ENCODE results near the gene LRMDA. TPM values are rescaled to one million over a fixed set of nuclear protein-coding genes. Genes with fewer than 3 reads are reported as not detected.
A peak's percentile ranks its signal among the peaks of the same experiment; 100 is the strongest.

Gene LRMDA
- total RNA-seq, 1 donor from 2014 or later: 0.96 TPM

DNA sequence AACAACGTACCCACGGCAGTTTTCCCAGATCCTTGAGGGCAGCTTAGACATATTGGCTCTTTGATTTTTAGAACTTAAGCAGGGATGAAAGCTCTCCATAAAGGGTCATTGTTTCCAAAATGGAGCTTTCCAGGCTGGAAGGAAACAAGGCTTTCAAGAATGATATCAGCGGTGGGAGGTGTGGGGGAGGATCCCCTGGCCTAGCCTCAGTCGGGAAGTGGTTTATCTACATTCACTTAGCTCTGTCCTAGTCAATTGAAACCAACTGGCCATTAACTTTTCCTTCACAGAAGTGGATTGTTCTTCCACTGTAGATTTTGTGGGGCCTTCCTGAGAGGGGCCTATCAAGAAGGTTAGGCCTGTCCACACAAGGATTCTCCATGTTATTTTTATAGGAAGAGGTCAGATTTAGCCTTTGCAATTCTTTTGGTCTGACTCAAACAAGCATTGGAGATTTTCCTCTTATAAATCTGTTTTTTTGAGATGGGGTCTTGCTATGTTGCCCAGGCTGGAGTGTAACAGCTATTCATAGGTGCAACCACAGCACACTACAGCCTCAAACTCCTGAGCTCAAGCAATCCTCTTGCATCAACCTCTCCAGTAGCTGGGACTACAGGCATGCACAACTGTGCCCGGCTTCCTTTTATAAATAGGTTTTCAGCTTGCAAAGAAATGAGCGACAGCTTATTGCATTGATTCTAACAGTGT is 343.5 kb downstream of the LRMDA start:
- Histone ChIP-seq H3K9me3 (no peaks in the 10 kb centered on the region), H3K27ac (no peak overlapping the region), H3K4me1 (peaks cover 0 to 33% of the 10 kb centered on the region in 2 donors), H3K27me3 (no peaks in the 10 kb centered on the region), H3K4me3 (no peak overlapping the region), H3K36me3 (no peaks in the 10 kb centered on the region)
- DNase-seq (ENCODE audit: low spot score in 2 of 2): no peak
- TF ChIP-seq, protein P1, sequence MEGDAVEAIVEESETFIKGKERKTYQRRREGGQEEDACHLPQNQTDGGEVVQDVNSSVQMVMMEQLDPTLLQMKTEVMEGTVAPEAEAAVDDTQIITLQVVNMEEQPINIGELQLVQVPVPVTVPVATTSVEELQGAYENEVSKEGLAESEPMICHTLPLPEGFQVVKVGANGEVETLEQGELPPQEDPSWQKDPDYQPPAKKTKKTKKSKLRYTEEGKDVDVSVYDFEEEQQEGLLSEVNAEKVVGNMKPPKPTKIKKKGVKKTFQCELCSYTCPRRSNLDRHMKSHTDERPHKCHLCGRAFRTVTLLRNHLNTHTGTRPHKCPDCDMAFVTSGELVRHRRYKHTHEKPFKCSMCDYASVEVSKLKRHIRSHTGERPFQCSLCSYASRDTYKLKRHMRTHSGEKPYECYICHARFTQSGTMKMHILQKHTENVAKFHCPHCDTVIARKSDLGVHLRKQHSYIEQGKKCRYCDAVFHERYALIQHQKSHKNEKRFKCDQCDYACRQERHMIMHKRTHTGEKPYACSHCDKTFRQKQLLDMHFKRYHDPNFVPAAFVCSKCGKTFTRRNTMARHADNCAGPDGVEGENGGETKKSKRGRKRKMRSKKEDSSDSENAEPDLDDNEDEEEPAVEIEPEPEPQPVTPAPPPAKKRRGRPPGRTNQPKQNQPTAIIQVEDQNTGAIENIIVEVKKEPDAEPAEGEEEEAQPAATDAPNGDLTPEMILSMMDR (IDR thresholded peaks at IDR 0.05): no peak
- intact Hi-C loops (cut with DNase I): no loop called here

DNA sequence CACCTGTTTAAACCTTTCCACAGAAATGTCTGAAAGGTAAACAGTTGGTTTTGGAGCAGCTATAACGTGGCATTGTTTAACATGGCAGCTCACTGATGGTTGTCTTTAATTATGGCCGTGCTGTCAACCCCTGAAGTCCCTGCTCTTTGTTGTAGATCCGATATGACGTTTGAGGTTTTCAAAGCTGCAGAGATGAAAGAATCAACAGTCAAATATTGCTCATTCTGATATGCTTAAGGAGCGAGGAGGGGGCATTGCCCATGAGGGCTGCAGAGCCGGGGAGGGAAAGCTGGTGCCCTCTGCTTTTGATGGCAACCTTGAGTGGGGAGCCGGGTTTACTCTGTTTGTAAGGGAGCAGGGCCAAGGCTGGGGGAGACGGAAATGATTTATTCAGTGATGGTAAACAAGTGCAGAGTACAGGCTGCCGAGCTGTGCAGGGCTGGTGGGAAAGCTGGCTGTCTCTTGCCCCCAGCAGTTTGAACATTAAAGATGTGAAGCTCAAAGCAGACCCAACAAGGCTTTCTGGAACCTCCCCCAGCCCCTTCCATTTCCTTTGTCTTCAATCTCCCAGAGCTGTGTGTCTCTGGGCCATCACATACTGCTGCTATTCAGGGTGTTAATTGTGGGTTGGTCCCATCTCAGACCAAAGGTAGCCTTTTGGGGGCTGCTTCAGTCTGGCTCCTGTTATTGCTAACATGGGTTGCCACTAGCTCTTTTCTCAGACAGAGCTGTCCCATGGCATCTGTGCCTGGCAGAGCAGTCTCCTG is 345.5 kb downstream of the LRMDA start:
- H3K36me3 ChIP-seq: no peaks in the 10 kb centered on the region
- no peak overlapping the region for H3K4me3 ChIP-seq
- peaks cover 0 to 33% of the 10 kb centered on the region in 2 donors for H3K4me1 ChIP-seq
- intact Hi-C loops (cut with DNase I): no loop called here
- H3K9me3 ChIP-seq: no peaks in the 10 kb centered on the region
- no peak for DNase-seq (ENCODE audit: low spot score in 2 of 2)
- H3K27ac ChIP-seq: peak overlapping the region in 1 of 2 donors; percentile 3
- no peaks in the 10 kb centered on the region for H3K27me3 ChIP-seq
- TF ChIP-seq, protein P1 (IDR thresholded peaks at IDR 0.05): no peak

DNA sequence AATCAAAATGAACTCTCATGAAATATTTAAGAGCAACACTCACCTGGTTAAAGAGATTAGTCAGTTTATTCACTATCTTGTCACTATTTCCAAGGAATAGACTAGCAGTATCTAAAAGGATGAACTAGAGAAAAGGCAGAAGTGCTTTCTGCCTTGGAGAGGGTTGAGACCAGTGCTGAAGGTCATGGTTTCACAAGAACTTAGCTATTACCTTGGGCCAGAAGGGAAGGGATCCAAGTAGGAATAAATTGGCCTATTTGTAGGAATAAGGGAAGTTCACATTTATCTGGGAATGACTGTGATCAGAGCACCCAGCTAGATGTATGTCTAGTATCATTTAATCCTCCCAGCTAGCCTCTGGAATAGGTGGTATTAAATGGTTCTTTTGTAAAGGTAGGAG is 347.2 kb downstream of the LRMDA start:
- Histone ChIP-seq H3K36me3 (no peaks in the 10 kb centered on the region), H3K4me3 (no peak overlapping the region), H3K27ac (peak overlapping the region; percentile 3 to 44), H3K9me3 (no peaks in the 10 kb centered on the region), H3K4me1 (peaks cover 0 to 34% of the 10 kb centered on the region in 2 donors), H3K27me3 (no peaks in the 10 kb centered on the region)
- no peak for DNase-seq (ENCODE audit: low spot score in 2 of 2)
- TF ChIP-seq, protein P1 (IDR thresholded peaks at IDR 0.05): no peak
- intact Hi-C loops (cut with DNase I): no loop called here

- Histone ChIP-seq H3K27ac (peak overlapping the region; percentile 3 to 44), H3K4me3 (no peak overlapping the region), H3K4me1 (peaks cover 0 to 31% of the 10 kb centered on the region in 2 donors), H3K9me3 (no peaks in the 10 kb centered on the region), H3K36me3 (no peaks in the 10 kb centered on the region), H3K27me3 (no peaks in the 10 kb centered on the region)
- TF ChIP-seq, protein P1 (IDR thresholded peaks at IDR 0.05): no peak
- intact Hi-C loops (cut with DNase I): no loop called here
- DNase-seq (ENCODE audit: low spot score in 2 of 2): no peak
Observed at GRCh38 chr10:75779276-75779675, 347.9 kb downstream of the LRMDA start.

DNA sequence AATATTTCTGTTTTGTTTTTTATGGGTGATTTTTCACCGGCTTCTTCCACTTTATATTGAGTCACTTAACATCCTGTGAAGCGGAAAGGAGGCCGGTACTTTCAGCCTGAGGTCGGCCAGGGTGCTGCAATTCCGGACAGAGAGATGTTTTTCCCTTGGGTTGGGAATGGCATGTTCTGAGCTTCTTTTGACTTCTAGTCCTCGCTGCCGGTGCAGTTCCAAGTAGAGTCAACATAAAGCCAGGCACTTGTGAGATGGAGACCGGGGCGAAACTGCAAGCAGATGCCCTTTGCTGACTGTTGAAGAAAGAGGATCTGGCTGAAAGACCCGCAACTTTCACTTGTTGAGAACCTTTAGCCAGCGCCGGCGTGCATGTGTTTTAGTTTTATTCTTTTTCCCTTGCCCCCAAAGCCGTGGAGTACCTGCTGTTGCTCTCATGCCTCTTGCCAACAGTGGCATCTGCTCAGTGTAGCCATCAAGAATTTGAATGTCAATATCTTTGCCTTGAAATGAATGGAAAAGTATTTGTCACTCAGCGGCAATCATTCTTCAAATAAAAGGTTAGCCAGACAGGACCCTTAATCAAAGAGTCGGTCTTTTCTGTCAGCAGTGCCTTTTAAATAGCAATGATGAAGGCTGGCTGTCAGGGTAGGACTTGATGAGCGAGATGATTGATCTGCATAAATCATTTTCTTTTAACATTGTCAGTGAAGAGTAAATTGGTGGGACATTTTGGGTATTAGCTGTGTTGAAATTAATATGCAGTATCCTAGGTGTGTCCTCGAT is 351.2 kb downstream of the LRMDA start:
- no peak for DNase-seq (ENCODE audit: low spot score in 2 of 2)
- TF ChIP-seq, protein P1 (IDR thresholded peaks at IDR 0.05): no peak

More for the DNA sequence above, 351.2 kb downstream of the LRMDA start:
- H3K36me3 ChIP-seq: no peaks in the 10 kb centered on the region
- no peak overlapping the region for H3K27ac ChIP-seq
- peak overlapping the region in 1 of 2 donors; percentile 34 for H3K4me3 ChIP-seq
- peaks cover 0 to 17% of the 10 kb centered on the region in 2 donors for H3K4me1 ChIP-seq
- no peaks in the 10 kb centered on the region for H3K27me3 ChIP-seq
- intact Hi-C loops (cut with DNase I): no loop called here
- no peaks in the 10 kb centered on the region for H3K9me3 ChIP-seq

Data from ascending aorta (tissue), 2 donors.